HG02884 (cell line): ENCODE data around the gene CTNNA2.
A peak's percentile ranks its signal among the peaks of the same experiment; 100 is the strongest.

ENCODE experiments used
- ATAC-seq: cut with Tn5 transposase; IDR thresholded peaks from one replicate; pipeline ENCODE4 v1.9.1; 2021; ENCODE audit warnings: mild to moderate bottlenecking, moderate library complexity; ENCODE audit not compliant: unreplicated experiment

CTNNA2 gene

DNA sequence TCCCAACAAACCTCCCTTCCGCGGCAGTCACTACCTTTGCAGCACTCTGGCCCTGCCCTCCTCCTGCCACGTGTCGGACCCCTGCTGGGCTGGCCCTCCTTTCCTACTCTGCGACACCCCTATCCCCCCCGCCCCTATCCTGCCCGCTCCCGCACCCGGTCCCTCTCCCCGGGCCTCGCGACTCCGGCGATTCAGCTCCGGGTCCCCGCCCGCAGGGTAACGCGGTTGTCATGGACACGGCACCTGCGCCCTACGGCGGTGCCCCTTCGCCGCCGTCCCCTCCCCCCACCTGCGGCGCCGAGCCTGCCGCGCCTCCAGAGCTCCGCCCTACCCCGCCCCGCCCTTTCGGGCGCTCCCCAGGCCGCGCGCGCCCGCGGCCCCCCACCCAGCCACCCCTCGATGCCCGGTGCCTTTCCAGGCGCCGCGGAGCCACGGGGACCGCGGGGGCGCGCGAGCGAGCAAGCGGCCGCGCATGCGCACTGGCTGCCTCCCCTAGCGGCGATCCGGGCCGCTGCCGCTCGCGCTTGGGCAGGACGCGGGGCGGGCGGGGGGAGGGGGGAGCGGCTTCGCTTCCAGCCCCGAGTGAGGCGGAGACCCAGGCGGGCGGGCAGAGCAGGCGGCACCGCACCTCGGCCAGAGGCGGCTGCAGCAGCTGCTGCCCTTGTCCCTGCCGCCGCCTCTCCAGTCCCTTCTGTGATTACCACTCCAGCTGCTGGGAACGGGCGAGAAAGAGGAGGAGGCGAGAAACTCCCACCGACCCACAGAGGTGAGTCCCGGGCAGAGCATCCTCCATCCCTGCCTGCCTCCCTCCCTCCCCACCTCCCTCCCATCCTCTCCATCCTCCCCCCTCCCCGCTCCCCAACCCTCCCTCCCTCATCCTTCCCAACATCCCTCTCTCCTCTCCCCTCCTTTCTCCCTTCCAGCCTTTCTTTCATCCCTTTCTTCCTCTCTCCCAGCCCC, at the start of gene CTNNA2:
Gene CTNNA2 (plus strand): TSS at position 610 of the 960 bp plus-strand sequence.
- ATAC-seq, result peak; percentile 60

DNA sequence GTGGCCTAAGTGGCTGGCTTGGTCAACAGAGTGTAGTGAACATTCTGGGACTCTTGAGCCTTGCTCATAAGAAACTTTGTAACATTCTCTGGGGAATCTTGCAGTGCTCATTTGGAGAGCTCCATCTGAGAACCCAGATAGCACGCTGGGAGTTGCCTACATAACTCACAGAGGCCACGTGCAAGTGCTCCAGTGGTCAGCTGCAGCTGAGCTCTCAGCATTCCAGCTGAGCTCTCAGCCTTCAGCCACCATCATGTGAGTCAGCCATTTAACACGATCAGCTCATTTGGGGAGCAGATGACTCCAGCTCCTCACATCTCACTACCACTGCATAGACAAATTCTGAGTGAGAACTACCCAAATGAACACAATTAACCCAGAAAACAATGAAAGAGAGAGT, 25.5 kb upstream of the CTNNA2 start:
- ATAC-seq, result no peak

DNA sequence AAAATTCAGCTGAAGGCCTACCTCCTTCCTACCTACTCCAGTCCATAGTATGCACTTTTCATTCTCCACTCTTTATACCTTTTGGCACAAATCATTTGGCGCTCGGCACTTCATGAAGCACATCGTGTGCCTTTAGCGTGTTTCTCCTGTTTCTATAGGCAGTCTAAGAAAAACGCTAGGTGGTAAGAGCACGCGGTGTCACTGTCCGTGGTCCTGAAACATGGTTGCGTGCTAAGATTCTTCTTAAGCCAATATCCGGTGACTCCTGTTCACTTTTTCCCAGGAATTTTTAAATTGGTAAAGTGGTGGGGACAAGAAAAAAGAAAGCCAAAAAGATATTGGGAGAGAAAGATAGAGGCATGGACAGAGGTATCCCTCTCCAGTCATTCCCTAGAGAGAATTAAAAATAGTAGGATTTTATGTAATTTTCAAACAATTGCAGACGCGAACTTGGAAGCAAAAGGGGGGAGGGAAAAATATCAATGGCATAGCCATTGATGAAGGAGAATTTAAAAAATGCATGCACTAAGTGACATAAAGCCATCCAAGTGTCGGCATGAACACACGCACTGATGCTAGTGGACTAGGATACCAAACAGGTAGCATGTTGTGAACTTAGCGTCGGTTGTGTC, 1.4 kb upstream of the CTNNA2 start:
- no peak for ATAC-seq

DNA sequence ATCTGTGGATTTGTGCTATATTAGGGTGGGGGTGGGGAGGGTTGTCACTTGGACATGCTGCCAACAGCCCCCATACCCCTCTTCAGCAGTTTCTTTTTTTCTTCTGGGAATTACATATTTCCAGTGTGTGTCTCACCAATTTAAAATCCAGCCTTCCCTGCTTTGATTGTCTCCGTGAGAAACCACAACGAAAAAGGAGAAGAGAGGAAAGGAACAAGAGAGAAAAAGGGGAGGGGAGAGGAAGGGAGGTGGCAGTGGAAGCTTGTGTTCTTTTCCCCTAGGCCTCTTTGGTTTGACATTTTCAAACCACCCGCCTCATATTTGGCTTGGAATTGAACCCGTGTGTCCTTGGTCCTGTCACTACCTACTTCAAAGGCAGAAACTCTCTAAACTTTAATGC, 860 bp downstream of the CTNNA2 start:
- no peak for ATAC-seq

DNA sequence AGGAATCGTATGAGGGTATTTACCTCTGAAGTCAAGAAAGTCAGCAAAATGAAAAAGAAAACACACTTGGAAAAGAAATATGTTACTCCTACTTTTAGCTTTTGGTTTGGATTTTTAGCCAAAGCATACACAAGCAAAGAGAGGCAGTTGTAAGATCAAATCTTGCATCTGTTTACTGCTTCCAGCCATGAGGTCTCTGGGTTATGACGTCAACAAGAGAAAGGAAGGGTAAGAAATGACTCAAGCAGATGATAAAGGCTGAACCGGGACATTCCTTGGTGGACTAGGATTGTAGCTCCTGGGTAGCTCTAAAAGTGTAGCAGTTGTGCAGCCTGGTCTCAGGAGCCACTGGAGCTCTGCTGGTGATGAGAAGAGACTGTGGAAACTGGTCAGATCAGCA, 16.8 kb downstream of the CTNNA2 start:
- ATAC-seq, result no peak

DNA sequence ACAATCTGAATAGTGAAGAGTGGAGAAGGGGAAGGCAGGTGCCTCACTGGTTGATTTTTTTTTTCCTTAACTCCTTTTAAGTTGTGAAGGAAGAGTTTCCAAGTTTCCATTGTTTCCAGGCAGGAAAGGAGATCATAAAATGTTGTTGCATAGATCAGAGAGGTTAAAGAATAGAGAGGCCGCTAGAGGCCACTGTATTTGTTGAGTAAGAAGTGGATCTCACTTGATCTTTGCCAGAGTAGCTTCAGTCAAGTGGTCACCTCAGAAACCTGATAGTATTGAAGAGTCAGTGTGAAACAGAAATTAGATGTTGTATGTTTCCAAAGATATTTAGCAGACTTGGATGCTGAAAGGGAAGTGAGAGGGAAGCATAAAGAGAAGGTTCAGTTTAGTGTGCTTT, 17.6 kb downstream of the CTNNA2 start:
- ATAC-seq, result no peak

DNA sequence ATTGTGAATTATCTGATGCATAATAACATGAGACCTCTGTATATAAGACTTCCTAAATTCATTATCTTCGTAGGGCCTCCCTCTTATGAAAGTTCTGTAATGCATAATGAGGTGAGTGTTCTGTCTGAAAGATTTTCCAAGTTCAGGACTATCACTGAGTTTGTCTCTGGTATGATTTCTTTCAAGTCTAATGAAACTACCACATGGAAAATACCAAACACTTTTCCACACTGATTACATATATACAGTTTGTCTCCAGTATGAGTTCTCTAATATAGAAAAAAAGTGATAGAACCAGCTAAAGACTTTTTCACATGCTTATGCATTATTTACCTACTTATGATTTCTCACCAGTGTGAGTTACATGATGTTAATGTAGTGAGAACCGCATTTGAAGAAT, 34.7 kb downstream of the CTNNA2 start:
- ATAC-seq, result no peak

DNA sequence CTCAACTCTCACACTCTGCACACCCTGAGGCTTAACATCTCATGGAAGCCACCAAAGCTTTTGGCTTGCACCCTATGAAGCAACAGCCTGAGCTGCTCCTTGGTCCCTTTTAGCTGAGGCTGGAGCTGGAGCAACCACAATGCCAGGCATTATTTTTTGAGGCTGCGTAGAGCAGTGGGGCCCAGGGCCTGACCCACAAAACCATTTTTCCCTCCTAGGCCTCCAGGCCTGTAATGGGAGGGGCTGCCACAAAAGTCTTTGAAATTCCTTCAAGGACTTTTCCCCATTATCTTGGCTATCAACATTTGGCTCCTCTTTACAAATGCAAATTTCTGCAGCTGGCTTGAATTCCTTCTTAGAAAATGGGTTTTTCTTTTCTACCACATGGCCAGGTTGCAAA, 39.8 kb downstream of the CTNNA2 start:
- no peak for ATAC-seq

DNA sequence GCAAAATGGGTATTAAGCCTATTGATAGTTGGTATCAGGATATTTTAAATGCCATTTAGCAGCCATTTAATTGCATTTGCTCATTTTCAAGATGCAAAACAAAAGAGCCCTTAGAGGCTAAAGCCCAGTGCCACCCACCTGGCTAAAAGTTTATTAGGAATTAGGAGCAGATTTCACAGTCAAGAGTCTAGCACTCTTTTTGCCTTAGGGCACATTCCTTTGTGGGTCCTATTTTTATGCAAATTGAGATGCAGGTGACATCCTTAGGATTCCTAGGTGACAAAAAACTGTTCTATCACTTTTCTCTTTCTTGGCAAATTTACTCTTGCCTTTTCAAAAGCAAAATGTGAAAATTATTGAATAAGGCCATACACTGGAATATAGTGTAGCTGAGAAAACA, 42.0 kb downstream of the CTNNA2 start:
- no peak for ATAC-seq

DNA sequence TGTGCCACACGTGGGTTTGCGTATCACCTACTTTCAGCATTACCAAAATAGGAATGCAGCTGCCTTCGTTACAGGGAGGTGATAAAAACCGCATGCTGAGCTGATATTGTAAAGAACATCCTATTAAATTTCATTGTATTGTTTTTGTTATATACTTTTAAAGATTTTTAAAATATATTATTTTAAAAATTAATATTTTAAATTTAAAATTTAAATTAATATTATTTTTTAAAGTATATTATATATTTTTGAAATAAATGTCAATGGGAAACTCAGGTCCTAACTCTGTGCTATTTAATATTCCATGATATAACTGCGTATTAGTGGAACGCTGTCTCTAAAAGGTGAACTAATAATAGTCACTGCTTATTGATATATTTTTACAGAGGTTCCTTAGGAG, 51.2 kb downstream of the CTNNA2 start:
- ATAC-seq, result no peak

DNA sequence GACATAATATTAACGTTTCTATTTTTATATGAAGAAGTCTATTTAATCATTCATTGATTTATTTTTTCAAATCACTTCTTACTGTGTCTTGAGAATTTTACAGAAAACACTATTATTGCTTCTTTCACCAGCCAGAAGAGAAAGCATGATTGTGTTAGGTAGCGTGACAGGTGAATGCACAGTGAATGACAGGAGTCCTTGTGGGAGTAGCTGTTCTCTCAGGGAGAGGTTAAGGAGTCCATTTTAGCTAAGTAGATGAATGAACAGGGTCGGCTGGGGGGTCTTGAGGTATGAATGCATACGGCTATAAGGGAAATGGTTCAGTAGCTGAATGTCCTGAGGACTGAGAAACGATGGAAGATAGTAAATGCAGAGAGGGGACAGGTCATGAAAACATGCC, 56.2 kb downstream of the CTNNA2 start:
- no peak for ATAC-seq

DNA sequence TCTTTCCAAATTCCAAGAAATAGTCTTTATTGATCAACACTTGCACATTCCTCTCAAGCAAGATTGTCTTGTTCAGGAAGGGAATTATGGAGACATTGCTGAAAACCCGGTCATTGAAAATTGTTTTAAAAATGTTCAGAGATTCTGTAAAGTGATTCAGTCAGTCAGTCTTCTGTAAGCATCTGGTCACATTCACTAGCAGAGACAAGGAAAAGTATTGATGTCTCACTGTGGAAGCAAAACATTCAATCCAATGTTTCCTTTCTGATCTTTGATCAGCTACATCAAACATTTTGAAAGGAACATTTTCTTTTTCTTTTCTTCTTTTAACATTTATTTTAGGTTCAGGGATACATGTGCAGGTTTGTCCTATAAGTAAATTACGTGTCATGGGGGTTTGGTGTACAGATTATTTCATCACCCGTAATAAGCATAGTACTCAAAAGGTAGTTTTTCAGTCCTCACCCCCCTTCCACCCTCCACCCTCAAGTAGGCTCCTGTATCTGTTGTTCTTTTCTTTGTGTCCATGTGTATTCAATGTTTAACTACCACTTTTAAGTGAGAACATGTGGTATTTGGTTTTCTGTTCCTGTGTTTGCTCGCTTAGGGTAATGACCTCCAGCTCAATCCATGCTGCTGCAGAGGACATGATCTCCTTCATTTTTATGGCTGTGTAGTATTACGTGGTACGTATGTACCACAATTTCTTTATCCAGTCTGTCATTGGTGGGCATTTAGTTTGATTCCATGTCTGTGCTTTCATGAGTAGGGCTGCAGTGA, 61.2 kb downstream of the CTNNA2 start:
- no peak for ATAC-seq

DNA sequence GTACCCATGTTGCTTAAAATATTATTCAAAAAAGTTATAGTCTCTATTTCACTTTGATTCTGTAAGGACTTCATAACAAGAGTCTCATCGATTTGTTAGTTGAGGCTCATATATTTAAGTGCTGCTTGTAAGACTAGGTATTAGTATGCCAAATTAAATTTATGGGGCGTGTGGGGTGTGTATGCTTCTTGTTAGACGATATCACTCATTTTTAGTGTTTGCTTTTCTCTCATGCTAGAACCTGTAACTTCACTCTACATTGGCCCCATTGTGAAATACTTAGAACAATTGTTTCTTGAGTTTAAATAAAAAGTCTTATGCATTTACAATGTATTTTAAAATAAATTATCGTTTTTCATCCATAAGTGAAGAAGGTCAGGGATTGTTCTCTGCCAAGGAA, 63.6 kb downstream of the CTNNA2 start:
- ATAC-seq, result no peak

DNA sequence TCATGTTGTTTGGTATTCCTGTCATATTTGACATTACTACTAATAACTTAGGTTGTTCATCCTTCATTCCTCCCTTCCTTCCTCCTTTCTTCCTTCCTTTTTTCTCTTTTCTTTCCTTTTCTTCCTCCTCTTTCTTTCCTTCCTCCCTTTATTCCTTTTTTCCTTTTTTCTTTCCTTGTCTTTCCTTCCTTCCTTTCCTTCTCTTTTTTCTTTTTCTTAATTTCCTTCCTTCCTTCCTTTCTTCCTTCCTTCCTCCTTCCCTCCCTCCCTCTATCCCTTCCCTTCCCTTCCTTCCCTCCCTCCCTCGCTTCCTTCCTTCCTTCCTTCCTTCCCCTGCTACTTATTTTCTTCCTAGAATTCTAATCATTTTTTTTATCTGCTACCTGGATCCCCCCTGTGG, 66.1 kb downstream of the CTNNA2 start:
- ATAC-seq, result no peak

DNA sequence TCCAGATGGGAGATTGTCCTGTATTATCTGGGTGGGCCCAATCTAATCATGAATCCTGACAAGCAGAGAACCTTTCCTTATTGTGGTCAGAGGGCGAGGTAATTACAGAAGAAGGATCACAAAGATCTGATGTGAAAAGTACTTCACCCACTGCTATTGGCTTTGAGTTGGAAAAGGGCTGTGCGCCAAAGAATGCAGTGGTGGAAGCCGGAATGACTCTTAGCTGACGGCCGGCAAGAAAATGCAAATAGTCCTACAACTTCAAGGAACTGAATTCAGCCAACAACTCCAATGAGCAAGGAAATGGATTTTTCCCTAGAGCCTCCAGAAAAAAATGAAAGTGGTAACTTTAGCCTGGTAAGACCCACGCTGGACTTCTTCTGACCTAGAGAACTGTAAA, 67.3 kb downstream of the CTNNA2 start:
- no peak for ATAC-seq

DNA sequence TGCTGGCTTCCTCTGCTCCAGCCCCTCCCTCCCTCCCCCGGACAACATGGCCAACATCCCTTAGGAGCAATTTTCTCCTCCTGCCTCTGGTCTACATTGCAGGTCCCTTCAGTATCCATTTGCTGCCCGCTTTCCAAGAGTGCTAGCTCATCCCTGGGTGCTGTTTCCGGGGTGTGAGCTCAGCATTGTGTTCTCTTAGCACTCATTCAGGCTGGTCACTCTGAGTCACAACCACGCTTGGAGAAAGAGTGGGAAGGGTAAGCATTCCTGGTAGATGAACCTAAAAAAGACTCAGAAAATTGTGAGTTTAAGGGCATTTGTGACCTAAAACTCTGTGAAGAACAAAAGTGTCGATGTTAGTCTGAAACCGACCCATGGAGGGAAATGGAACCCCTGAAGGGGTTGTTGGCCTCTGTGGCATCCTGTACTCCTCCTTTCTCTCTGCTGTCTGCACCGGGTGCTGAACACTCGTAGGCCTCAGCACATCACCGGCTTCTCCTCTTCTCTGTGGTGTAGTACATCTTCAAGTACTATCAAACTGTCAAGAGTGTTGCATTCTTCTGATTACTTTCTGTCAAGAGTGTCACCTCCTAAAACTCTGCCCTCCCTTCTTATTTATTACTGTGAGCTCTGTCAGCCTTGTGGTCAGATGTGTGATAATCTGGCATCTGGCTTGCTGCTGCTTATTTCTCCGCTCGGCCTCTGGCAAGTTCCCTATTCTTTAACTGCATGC, 73.0 kb downstream of the CTNNA2 start:
- no peak for ATAC-seq

DNA sequence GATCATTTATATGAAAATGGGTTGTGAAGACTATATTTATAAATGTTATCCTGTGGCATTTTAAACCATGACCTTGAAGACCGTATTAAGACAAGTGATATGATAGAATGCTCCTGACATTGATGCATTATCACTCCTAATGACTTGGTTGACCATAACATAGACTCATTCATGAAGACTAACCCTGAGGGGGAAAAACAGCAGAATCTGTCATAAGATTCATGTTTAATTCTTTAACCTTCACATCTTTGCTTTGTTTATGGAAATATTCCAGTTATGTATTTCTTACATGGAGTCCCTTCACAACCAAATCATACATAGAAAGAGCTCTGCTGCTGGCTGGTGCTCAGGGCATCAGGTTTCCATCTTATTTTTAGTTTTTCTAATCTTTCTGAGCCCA, 78.4 kb downstream of the CTNNA2 start:
- ATAC-seq, result no peak

DNA sequence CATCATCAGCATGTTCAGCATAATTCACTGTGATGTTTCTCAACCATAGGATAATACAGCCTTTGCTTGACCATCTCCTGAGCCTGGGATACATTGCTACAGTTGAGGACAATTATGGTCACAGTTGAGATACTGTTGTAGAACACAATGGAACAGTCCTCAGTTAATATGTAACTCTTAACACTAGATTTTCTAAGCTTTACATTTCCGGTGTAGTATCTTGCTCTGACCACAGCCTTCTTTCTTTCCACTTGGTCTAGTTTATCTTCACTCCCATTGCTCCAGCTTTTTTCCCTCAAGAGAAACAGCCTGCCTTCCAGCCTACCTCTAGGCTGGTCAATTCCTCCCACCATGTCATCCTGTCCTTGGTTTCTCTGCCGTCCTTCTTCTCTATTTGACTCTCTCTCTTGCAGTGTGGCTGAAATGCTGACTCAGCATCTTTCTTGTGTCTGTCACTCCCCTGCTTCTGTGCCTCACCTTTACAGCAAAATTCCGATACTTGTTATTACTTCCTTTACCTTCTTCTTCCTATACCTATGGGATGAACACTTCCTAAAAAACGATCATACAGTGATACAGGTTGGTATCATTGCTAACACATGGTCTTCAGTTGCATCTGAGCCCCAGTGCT, 80.5 kb downstream of the CTNNA2 start:
- no peak for ATAC-seq

DNA sequence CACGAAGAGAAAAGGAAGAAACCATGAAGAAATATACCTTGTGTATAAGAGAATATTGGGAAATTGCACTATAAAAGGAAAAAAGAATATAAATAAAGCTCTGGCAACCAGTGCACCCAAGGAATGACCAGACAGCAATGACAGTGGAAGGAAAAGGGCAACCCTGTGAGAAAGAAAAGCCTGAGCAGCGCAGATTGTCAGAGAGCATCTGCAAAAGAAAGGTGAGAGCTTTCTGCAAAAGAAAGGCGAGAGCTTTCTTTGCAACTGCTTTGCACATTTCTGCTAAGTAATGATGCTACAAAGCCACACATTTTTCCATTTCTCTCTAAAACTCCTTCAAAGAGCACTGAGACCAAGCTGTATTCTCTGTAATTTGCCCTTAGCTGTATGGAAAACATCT, 83.6 kb downstream of the CTNNA2 start:
- no peak for ATAC-seq

DNA sequence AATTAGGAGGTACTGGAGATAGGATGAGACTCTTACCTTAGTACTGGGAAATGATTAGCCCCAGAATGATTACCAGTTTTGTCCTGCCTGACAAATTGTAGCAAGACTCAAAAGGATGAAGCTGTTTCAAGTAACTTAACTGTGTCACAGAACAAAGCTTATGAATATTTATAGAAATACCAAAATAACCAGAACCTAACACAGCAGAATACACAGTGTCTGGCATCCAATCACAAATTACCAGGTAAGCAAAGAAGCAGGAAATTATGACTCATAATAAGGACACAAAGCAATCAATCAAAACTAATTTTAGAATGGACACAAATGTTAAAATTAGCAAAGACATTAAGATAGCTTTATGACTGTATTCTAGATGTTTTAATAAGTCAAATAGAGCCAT, 91.9 kb downstream of the CTNNA2 start:
- no peak for ATAC-seq
